Bronchial epithelial cell (primary cell): ENCODE data around the gene KCNK16. TPM values are rescaled to one million over a fixed set of nuclear protein-coding genes. Genes with fewer than 3 reads are reported as not detected.
A peak's percentile ranks its signal among the peaks of the same experiment; 100 is the strongest.

Experiments used
- DNase-seq: peaks from one replicate; pipeline ENCODE4 v3.0.0-alpha.2; 2010; ENCODE audit warnings: low read depth
- FAIRE-seq: peaks from 2 replicates; lab custom pipeline; 2011; peaks lifted over from hg19 to GRCh38; lab: Jason Lieb, UNC
- H3K27me3 ChIP-seq: 2 replicates; pipeline ENCODE4 v1.5.1; 2011; ENCODE audit warnings: low read length; ENCODE audit not compliant: control insufficient read depth, insufficient read depth
- H3K36me3 ChIP-seq: 2 replicates; pipeline ENCODE4 v1.5.1; 2011; ENCODE audit warnings: low read length; ENCODE audit not compliant: control insufficient read depth, insufficient read depth
- H3K4me3 ChIP-seq: 2 replicates; pipeline ENCODE4 v1.5.1; 2011; ENCODE audit warnings: mild to moderate bottlenecking, low read depth, low read length, control low read depth
- total RNA-seq: library from RNA; depleted of rRNA; stranded (reverse); fragments of >200 nt; gene quantifications from 2 replicates; pipeline ENCODE4 v1.2.1, GENCODE V29; 2014
- TF ChIP-seq, protein P1 (sequence below): IDR thresholded peaks from 2 replicates; pipeline ENCODE4 v1.5.1; 2011; ENCODE audit warnings: mild to moderate bottlenecking, moderate library complexity, low read length, control low read depth, inconsistent platforms; ENCODE audit not compliant: insufficient read depth, severe bottlenecking

The KCNK16 gene
- total RNA-seq, 1 donor from 2014 or later = not detected

DNA sequence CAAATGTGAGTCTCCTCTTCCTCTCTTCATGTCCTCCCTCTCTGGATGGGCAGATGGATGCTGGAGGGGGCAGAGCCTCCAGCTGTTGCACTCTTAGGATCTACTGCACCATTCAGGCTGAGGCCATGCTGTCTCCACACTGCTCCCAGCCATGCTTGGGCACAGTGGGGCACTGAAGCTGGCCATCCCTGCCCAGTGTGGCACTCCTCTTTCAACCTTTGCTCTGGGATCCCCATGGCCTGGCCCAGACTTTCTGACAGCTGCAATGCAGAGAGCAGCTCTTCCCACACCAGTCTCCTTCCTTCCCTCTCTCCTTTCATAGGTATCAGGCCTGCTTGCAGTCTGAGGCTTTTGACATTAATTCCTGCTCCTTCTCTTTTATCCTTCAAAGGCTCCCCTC is 17.6 kb downstream of the KCNK16 start:
- H3K36me3 ChIP-seq = no peaks in the 10 kb centered on the region
- TF ChIP-seq, protein P1, sequence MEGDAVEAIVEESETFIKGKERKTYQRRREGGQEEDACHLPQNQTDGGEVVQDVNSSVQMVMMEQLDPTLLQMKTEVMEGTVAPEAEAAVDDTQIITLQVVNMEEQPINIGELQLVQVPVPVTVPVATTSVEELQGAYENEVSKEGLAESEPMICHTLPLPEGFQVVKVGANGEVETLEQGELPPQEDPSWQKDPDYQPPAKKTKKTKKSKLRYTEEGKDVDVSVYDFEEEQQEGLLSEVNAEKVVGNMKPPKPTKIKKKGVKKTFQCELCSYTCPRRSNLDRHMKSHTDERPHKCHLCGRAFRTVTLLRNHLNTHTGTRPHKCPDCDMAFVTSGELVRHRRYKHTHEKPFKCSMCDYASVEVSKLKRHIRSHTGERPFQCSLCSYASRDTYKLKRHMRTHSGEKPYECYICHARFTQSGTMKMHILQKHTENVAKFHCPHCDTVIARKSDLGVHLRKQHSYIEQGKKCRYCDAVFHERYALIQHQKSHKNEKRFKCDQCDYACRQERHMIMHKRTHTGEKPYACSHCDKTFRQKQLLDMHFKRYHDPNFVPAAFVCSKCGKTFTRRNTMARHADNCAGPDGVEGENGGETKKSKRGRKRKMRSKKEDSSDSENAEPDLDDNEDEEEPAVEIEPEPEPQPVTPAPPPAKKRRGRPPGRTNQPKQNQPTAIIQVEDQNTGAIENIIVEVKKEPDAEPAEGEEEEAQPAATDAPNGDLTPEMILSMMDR = no peak
- DNase-seq = no peak
- H3K4me3 ChIP-seq = no peak overlapping the region
- H3K27me3 ChIP-seq = no peaks in the 10 kb centered on the region
- no peak for FAIRE-seq

DNA sequence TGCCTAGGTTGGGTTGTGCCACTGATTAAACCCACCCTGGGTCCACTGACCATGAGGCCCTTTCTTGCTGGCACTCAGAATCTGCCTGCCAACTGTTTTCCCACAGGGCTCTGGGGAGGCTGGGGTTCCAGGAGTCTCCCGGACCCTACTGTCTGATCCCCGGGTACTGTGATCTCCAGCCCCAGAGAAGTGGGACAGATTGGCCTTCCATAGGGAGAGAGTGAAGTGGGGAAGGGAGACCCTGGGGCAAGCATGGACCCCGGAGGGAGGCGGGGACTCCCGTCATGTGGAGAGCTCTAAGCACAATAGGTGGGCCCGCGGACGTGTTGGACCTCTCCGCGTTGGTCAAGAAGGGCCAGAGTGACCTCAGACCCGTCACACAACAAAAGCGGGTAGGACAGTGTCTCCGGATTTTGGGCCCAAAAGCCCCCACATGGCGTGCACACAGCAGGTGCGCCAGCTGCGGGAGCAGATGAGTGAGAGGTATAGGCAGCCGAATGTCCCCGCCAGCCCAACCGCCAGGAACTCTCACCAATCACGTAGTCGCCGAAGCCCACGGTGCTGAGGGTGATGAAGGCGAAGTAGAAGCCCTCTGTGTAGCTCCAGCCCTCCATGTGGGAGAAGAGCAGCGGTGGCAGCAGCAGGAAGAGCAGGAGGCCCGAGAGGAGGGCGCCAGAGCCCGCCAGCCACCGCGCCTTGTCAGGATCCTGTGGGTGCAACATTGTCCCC is 18.9 kb downstream of the KCNK16 start:
- DNase-seq (no peak), FAIRE-seq (no peak)
- H3K36me3 ChIP-seq = no peaks in the 10 kb centered on the region
- TF ChIP-seq, protein P1 = no peak
- H3K27me3 ChIP-seq = no peaks in the 10 kb centered on the region
- H3K4me3 ChIP-seq = no peak overlapping the region

DNA sequence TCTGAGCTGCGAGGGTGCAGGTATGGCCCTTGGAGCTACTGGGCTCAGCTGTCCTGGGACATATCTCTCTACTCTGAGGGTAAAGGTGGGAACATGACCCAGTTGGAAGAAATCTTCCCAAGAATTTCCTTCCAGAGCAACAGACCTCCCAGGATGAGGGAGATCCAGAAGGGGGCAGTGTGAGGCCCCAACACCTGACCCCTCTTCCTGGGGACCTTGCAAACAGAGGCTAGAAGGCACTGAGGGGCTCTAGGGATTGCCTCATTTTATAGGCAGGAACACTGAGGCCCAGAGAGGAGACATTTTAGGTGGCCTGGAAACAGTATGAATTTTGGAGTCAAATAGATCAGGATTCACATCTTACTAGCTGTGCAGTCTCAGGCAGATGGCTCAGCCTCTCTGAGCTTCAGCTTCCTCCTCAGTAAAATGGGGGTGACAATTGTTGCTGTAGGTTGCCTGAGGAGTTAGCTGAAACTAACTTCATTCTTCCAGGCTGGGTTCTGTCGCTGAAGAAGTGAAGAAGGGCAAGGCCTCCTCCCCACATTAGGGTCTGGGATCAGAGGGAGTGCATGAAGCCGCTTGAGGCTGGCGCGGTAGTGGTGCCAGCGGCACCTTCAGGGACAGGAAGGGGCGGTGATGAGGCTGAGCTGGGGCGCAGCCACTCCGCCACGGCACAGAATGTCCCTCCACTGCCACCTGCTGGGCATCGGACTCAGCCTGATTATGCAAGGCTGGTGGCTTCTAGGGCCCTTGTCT is 19.7 kb downstream of the KCNK16 start:
- FAIRE-seq = no peak
- TF ChIP-seq, protein P1 = peak; percentile 96
- H3K27me3 ChIP-seq = no peaks in the 10 kb centered on the region
- peak; percentile 56 for DNase-seq
- no peaks in the 10 kb centered on the region for H3K36me3 ChIP-seq
- no peak overlapping the region for H3K4me3 ChIP-seq

DNA sequence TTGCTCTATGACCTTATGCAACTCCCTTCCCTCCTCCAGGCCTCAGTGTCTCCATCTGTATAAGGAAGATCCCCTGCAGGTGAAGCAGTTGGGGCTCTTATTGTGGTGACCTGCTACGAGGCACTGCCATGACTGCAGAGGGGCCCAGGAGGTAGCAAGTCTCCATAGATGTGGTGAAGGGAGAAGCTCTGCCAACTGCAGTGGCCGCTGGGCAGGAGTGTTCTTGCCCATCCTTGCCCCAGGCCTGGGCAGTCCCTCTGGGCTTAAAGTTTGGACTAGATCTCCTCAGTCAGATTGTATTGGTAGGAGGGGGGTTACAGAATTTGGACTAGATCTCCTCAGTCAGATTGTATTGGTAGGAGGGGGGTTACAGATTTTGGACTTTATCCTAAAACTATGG is 20.5 kb downstream of the KCNK16 start:
- TF ChIP-seq, protein P1 = no peak
- Histone ChIP-seq H3K27me3 (no peaks in the 10 kb centered on the region), H3K36me3 (no peaks in the 10 kb centered on the region), H3K4me3 (no peak overlapping the region)
- no peak for DNase-seq
- peak; percentile 32 for FAIRE-seq

DNA sequence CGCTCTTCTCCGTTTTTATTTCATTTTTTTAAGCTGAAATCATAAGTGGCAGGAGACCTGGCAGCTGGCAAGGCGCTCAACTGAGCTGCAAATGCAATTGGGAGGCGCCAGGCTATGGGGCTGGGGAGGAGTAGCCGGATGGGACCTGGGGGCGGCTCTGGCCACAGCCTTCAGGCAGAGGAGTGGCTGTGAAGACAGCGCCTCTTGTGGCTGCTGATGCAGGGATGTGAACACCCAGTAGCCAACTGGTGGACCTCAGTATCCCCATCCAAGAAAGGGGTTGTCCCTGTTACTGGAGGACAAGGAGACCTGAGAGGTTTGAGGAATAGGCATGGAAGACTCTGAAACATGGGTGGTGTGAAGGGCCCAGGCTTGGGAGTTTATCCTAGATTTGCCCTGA is 20.9 kb downstream of the KCNK16 start:
- FAIRE-seq (no peak), DNase-seq (no peak)
- Histone ChIP-seq H3K27me3 (no peaks in the 10 kb centered on the region), H3K4me3 (no peak overlapping the region), H3K36me3 (no peaks in the 10 kb centered on the region)
- TF ChIP-seq, protein P1 = peak; percentile 32
